ENCODE data around the gene REELD1.

The REELD1 gene

DNA sequence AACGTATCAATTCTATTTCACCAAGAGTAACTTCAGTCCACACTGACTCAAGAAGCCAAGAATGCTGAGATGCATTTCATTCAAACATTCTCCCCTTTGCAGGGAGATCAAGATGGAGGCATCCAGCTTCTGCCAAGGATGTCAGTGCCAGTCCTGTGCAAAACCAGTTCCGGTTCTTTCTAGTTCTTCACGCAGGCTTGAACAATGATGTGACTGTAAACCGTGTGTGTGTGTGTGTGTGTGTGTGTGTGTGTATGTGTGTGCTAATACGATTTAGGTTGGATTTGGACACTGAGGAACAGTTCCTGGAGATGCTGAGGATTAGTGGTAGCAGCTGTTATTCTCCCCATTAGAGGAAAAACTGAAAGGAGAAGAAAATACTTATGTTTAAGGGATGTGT lies at the start of gene REELD1:
Gene REELD1, plus strand, starts transcription at position 301 of the 400 bp plus-strand sequence. CDS start 2,415 bp downstream, outside the sequence.
- no peak for DNase-seq (ENCODE audit: low read depth in 4 of 4, low spot score in 1 of 4)

DNA sequence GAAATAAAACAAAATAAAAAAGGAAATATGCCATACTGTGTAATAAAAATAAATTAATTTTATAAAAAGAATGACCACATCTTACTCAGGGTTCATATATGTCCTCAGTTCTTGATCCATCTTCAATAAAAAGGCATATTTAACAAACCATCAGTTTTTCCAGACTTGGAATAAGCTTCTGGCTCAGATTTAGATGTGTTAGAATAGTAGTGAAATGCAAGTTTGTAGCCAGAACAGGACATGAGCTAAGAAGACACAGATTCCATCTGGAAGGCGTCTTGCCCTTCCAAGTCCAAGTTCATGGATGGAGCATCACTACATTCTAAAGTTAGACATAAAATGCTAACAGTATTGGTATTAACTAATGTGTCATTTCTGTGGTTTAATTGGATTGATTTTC lies 49.1 kb upstream of the REELD1 start:
- DNase-seq (ENCODE audit: low read depth in 4 of 4, low spot score in 1 of 4) = no peak

DNA sequence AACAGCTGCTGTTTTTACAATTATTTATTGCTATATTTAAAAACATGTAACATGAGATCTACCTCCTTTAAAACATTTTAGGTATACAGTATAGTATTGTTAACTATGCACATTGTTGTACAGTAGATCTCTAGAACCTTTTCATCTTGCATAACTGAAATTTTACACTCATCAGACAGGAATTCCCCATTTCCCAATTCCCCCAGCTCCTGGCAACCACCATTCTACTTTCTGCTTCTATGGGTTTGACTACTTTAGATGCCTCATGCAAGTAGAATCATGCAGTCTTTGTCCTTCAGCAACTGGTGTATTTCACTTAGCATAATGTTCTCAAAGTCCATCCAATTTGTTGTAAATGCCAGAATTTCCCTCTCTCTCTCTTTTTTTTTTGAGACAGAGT lies 48.5 kb upstream of the REELD1 start:
- no peak for DNase-seq (ENCODE audit: low read depth in 4 of 4, low spot score in 1 of 4)

DNA sequence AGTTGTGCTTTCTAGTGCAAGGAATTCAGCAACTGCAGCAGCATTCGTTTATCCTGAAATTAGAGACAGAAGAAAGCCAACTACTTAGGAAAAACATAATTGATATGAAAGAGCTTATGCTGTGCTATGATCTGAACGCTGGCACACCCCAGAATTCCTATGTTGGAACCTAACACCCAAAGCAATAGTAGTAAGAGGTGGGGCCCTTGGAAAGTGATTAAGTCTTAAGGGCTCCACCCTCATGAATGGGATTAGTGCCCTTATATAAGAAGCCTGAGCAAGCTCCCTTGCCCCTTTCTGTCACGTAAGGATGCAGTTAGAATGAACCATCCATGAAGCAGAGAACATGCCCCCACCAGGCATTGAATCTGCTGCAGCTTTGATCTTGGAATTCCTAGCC lies 44.2 kb upstream of the REELD1 start:
- DNase-seq (ENCODE audit: low read depth in 4 of 4, low spot score in 1 of 4) = no peak

DNA sequence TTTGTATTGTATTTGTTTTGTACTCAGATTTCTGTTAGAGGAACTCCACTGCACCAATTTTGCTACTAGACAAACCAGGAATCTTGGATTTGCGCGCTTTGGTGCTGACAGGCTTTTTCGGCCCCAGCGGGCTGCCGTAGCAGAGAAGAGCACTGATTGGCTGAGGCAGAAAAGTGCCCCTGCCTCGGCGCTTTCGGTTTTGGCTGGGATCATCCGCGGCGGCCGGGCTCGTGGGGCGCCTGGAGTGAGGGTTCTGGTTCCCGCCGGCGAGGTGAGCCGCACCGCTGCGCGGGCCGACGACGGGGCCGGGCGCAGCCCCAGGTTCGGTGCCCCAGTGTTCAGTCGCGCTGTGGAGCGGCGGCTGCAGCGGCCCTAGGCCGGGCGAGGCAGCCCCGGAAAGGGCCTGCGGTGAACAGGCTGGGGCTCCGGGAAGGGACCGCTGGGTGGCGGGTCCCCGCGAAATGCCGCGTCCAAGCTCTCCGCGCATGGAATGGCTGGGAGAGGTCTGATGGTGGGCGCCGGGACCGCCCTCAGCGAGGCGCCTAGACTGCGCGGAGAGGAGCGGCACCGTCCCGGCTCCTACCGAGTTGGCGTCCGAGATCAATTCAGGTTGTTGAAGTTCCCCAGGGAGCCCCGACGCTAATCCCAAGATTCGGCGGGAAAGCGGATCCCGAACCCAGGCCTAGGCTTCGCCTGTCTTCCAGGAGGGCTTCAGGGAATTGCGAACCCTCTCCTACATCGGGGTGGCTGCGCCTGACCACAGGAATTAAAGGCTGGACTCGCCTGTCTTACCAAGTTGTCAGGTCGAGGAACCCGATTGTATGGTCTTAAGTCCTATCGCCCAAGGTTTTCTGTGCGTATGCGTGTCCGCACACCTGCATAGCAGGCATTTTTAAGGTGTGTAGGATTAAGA lies 38.5 kb upstream of the REELD1 start, which contains the start of gene LSM6:
Gene LSM6, plus strand, starts transcription at position 178 of the 913 bp plus-strand sequence. CDS start 7,204 bp downstream, outside the sequence.
- peak; percentile 54 to 76 (median 70) for DNase-seq (ENCODE audit: low read depth in 4 of 4, low spot score in 1 of 4)

DNA sequence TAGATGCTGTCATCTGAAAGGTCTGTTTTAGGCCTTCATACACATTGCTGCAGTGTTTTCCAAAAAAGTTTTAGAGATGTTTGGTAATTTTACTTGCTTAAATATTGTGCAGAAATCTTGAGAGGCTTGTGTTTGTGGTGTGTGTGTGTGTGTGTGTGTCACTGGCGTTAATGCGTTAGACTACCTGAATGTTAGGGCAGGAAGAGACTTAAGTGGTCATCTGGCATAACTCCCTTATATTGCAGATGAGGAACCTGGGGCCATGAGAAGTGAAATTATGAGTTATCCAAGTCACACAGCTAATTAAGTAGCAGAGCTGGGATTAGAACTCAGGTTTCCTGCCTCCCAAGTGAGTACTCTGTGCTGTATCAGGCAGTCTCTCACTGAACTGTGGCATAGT lies 37.4 kb upstream of the REELD1 start:
- no peak for DNase-seq (ENCODE audit: low read depth in 4 of 4, low spot score in 1 of 4)

DNA sequence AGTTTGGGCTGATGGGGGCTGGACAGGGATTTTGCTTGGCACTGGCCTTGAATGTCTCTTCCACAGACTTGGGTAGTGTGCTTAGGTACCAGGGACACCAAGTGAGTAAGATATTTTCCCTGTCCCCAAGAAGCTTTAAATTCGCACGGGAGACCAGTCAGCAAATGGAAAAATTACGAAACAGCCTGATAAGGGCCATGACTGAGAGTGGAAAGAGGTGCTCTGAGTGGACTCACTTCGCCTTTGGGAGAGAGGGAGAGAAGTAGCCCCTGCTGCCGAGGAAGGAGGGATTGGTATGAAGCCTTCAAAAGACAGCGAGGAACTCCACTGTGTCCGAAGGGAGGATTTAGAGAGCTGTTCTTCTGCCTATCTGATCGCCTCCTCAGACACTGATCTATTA lies 36.2 kb upstream of the REELD1 start:
- no peak for DNase-seq (ENCODE audit: low read depth in 4 of 4, low spot score in 1 of 4)

DNA sequence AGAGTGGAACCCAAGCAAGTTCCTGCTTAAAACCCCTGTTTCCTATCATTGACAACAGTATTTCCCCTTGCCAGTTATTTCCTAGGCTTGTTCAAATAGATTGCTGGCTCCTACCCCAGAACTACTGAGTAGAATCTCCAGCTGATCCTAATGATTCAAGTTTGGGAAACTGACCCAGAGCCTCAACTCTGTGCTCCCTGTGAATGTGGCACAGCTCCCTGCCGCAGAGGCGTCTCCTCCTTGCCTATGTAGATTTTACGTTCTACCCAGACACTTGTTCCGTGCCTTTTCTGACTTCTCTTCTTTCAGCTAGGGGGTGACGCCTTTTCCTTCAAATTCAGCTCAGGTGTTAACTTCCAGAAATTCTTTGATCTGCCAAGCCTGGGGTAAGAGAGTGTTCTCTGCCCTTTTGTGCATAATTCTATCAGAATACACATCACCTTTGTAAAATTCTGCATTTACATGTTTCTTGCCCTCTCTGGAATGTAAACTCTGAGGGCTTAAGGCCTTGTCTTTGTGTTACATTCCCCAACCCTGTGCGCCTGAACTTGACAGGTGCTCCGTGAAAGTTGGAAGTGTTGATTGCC lies 34.5 kb upstream of the REELD1 start:
- no peak for DNase-seq (ENCODE audit: low read depth in 4 of 4, low spot score in 1 of 4)

DNA sequence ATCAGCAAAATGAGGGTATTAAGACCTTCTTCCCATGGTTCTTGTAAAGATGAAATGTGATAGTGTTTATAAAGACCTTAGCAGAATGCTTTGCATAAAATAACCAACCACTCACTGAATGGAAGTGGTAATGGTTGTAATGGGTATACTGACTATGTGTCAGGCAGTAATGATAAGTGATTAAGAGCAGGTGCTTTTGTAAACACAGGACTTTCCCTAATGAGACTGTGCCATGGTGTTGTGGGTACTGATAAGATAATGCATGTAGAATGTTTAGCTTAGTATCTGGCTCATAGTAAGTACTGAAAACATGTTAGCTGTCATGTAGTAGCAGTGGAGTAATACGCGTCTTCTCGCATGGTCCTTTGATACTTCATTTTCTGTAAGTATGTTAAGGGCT lies 31.9 kb upstream of the REELD1 start:
- no peak for DNase-seq (ENCODE audit: low read depth in 4 of 4, low spot score in 1 of 4)

DNA sequence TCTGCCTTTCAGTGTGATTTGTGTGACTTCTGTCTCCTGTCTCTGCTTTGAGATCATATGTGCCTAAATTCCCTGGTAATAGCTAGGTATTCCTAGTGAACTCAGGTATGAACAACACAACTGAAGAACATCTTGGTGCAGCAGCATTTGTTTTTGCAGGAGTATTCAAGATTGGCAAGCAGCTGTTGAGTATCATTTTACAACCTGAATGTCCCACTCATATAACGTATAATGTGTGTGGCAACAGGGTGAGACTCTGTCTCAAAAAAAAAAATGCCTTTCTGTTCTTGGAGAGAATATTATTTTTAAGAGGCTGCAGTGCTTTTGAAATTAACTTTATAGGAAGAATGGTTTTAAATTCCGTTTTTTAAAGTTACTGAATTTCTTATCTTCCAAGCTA lies 31.1 kb upstream of the REELD1 start:
- DNase-seq (ENCODE audit: low read depth in 4 of 4, low spot score in 1 of 4) = no peak

DNA sequence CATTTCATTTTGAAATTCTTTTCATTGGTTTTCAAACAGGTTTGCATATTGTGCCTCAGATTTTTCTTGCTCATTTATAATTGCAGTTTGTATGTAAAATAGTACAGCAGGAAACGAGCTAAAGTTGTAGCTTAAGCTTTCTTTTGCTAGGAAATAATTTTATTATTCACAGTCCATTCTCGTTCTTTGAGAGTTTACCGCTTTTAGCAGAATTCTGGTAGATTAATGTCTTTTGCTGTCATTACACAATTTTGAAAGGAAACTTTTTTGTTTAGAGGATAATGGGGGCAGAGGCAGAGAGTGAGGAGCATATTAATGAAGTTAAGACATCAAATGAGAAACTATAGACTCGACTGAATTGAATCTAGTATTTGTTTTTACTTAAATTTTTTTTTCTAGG lies 28.3 kb upstream of the REELD1 start:
- DNase-seq (ENCODE audit: low read depth in 4 of 4, low spot score in 1 of 4) = no peak

DNA sequence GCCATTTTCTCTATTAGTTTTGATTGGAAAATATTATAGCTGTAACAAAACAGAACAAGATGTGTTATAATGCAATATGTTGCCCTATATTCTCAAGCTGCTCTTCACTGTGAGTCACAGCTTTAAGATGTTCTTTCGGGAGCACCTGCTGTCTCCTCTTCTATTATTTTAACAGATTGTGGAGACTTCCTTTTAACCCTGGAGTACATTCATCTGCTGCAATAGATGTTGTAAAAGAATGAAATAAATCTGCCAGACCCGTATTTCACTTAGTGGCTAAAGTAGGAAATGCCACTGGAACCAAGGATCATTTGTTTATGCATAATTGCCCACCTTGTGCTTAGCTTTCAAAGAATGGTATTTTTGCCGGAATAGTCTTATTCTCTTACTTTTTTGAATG lies 27.7 kb upstream of the REELD1 start:
- DNase-seq (ENCODE audit: low read depth in 4 of 4, low spot score in 1 of 4) = no peak

DNA sequence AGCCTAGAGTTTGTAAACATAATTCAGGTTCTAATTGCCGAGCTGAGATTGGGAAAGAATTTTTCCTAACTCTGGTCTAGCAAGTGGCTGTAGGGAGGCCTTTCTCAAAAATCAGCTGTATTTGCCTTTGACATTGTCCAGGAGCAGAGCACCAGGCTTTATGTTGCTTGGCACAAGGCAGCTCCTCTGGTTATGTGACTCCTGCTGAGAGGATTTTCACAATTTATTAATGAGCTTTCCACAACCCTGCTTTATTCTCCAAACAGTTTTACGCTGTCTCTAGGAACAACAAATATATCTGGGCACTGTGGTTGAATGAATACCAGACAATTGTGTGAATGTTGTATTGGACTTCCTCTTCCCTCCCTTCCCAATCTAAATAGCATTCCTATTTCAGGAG lies 23.9 kb upstream of the REELD1 start:
- DNase-seq (ENCODE audit: low read depth in 4 of 4, low spot score in 1 of 4) = no peak

DNA sequence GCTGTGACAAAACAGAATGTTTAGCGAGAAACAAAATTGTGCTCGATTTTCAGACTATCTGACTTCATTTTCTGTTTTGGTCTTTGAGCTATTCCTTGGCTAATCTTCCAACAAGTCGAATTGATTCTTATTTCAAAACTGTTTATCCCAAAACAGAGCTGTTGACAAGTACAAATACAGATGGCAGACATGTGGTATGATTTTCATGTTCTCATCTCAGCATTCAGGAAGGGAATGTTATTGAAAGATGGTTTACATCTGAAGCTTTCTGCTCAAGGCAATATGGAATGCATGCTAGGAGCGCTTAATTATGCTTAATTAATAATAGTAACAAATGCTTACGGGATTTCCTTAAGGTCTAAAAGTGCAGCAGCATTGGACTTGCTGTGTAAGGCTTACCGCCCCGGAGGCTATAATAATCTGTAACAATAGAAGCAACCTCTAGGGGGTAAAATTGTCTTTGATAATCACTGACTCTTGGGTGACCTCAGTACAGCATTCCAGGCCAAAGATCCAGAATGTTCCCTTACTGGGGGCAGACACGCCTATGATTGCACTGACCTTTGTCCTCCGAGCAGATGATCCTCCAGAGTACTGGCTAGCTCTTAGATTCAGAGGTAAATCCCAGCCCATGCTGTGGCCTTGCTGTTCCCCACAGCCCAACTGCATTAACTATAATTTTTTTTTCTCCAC lies 22.4 kb upstream of the REELD1 start:
- DNase-seq (ENCODE audit: low read depth in 4 of 4, low spot score in 1 of 4) = no peak

DNA sequence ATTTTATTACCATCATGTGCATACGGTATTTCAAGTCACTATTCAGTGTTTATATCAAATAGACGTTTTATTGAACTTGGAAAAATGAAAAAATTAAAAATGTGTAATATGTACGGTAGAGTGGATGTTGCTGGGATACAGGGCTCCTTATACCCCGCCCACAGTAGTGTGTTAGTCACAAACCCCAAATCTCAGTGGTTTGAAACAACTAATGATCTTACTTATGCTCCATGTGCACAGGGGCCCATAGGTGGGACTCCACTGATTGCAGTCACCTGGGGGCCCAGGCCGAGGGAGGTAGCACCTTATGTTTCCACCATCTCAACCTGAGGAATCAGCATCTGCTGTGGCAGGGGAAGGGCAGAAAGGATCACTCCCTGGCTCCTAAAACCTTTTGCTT lies 20.7 kb upstream of the REELD1 start:
- DNase-seq (ENCODE audit: low read depth in 4 of 4, low spot score in 1 of 4) = no peak

DNA sequence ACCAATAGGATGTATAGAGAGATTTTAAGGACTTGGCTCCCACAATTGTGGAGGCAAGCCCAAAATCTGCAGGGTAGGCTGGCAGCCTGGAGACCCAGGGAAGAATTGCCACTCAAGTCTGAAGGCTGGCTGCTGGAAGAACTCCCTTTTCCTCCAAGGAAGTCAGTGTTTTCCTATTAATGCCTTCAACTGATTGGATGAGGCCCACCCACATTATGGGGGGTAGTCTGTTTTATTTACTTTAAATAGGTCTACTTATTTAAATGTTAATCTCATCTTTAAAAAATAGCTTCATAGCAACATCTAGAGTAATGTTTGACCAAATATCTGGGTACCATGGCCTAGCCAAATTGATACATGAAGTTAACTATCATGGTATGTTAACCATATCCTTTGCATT lies 20.1 kb upstream of the REELD1 start:
- DNase-seq (ENCODE audit: low read depth in 4 of 4, low spot score in 1 of 4) = no peak

DNA sequence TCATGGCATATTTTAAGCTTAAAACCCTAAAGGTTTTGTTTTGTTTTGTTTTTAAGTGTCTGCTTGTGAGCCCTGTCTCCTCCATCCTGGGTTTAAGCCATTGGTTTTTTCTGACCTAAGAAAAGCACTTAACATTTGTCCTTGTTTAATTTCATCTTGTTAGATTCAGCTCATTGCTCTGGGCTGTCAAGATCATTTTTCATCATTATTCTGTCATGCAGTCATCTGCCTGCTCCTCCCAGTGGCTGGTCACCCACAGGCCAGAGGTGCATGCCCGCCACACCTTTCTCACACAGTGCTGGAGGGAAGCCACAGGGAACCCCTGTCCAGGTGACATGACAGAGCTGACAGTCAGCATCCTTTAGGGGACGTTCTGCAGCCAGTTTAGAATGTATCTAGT lies 11.7 kb upstream of the REELD1 start:
- DNase-seq (ENCODE audit: low read depth in 4 of 4, low spot score in 1 of 4) = no peak

DNA sequence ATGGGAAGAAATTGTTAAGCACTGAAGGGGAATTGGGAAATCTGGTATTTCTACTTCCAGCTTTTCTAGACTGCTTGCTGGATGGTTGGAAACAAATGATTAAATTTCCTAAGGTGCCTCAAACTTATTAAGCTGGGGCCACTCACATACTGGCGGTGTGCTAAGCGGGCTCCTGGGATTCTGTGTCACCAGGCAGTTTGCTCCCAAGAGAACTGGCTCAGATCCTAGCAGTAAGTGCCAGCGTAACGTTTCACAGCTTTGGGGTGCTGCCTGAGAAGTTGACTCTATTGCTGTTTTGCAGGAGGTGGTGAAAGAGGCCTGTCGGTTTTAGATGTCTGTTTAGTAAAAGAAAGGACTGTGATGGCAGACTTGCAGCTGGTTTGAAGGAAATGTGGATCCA lies 6.9 kb upstream of the REELD1 start:
- DNase-seq (ENCODE audit: low read depth in 4 of 4, low spot score in 1 of 4) = no peak

DNA sequence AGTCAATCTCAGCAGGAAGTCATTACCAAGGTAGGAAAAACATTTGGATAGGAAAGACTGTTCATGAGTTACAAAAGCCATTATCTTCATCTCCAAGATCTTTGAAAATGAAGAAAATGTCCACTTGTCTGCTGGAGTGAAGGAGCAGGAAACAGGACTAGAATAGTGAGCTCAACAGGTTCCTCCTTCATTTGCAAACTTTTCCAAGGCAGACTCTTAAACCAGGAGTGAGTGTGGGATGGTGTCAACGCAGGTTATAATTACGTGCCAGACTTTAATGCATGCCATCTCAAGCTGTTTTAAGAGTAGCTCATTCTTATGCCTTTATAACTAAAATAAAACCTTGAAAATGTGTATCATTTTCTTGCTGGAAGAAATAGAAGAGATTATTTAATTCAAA lies 3.4 kb upstream of the REELD1 start:
- no peak for DNase-seq (ENCODE audit: low read depth in 4 of 4, low spot score in 1 of 4)

DNA sequence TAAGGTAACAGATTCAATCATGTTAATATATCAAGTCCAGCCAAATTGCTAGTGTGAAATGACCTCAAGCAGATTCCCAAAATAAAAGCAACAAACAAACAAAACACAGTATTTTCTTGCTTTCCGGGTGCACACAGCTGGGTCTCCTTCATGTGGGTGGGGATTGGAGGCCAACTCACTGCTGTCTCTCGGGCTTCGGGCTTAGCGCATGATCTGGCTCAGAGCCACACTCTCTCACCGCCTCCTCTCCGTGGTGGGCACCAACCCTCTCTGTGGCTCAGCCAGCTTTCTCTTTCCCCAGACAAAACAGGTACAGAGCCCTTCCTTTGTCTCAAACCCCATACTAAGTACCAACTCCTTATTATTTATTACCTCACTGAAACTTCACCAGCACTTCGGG lies 2.9 kb upstream of the REELD1 start:
- no peak for DNase-seq (ENCODE audit: low read depth in 4 of 4, low spot score in 1 of 4)

DNA sequence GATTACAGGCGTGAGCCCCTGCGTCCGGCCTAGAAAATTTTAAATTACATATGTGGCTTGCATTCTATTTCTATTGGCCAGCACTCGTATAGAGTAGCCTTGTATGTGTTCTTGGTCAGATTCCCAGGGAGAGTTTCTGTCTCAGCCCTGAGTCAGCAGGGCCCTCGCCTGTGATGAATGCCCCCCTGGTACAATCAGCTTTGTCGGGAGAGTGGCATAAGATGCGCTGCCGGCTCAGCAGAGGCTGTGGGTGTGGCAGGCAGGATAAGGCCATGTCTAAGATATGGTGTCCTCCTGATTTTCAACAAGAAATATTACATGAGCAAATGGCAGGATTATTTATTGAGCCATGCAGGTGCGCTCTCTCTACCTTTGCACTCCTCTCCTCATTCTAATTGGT lies 1.6 kb upstream of the REELD1 start:
- DNase-seq (ENCODE audit: low read depth in 4 of 4, low spot score in 1 of 4) = no peak

DNA sequence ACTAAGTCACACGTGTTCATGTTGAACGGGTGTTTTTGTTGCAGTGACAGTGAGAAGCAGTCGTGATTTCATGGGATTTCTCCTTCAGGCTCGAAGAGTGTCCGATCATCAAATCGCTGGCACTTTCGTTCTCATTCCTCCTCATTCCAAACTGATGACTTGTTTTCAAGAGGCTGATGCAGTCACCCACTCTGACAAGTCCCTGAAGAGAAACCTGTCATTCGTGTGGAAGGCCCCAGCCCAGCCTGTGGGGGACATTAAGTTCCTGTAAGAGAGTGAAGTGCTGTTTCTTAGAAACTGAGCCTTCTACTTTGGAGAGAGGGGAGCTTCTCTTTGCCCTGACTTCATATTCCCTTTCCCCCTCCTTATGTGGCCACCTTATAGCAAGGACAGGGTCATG lies 8.0 kb downstream of the REELD1 start:
- DNase-seq (ENCODE audit: low read depth in 4 of 4, low spot score in 1 of 4) = no peak

Measured in stimulated activated CD4-positive, alpha-beta T cell treated with anti-CD3 and anti-CD28 coated beads, Interleukin-1b, Interleukin-23, amount 100 ng/mL, for 24 hours (primary cell).